Lung (tissue), 12 donors: Measurements from ENCODE around the gene AFF1. TPM values are rescaled to one million over a fixed set of nuclear protein-coding genes. Genes with fewer than 3 reads are reported as not detected.
A peak's percentile ranks its signal among the peaks of the same experiment; 100 is the strongest.

ENCODE experiments used
- ATAC-seq: fragments of 200-7000 bp; cut with Tn5 transposase; one replicate; pipeline ENCODE4 v1.9.1; 2020; ENCODE audit warnings: moderate number of reproducible peaks; ENCODE audit not compliant: insufficient read depth, low FRiP score
- DNase-seq, 3 donors: peaks; one replicate each; pipeline ENCODE4 v3.0.0-alpha.2; 2013 to 2017
- H3K27ac ChIP-seq, 2 donors: one replicate each; pipeline ENCODE4 v1.5.1; 2013; ENCODE audit warnings: mild to moderate bottlenecking in 2 of 2, moderate library complexity in 2 of 2, control low read depth in 1 of 2, inconsistent platforms in 1 of 2, low read depth in 1 of 2, low read length in 1 of 2
- H3K27me3 ChIP-seq, 3 donors: one replicate each; pipeline ENCODE4 v1.5.1; 2013; ENCODE audit warnings: low read length in 2 of 3; ENCODE audit not compliant: control insufficient read depth in 3 of 3, insufficient read depth in 3 of 3
- H3K36me3 ChIP-seq, 4 donors: one replicate each; pipeline ENCODE4 v1.5.1; 2013; ENCODE audit warnings: low read length in 4 of 4, mild to moderate bottlenecking in 1 of 4, moderate library complexity in 1 of 4; ENCODE audit not compliant: control insufficient read depth in 4 of 4, insufficient read depth in 4 of 4
- H3K4me1 ChIP-seq, 5 donors: one replicate each; pipeline ENCODE4 v1.5.1; 2013; ENCODE audit warnings: low read length in 5 of 5, mild to moderate bottlenecking in 2 of 5, moderate library complexity in 1 of 5; ENCODE audit not compliant: control insufficient read depth in 5 of 5, insufficient read depth in 5 of 5
- H3K4me3 ChIP-seq: one replicate; pipeline ENCODE4 v1.5.1; 2013; ENCODE audit warnings: mild to moderate bottlenecking, control low read depth, moderate library complexity
- H3K9ac ChIP-seq, 2 donors: one replicate each; pipeline ENCODE4 v1.5.1; 2013; ENCODE audit warnings: low read length in 2 of 2, control low read depth in 1 of 2; ENCODE audit not compliant: insufficient read depth in 1 of 2
- H3K9me3 ChIP-seq, 4 donors: one replicate each; pipeline ENCODE4 v1.5.1; 2013; ENCODE audit warnings: low read length in 3 of 4, mild to moderate bottlenecking in 1 of 4, moderate library complexity in 1 of 4; ENCODE audit not compliant: control insufficient read depth in 4 of 4, insufficient read depth in 3 of 4
- WGBS, 2 donors: extraction: QIAGEN DNeasy Blood & Tissue Kit; methylation state at CpG; one replicate each; pipeline ENCODE4 v1.1.7; 2013; 5-methylcytosine and 5-hydroxymethylcytosine counted together
- polyA plus RNA-seq, 2 donors: library from polyadenylated mRNA; stranded (reverse); fragments of 200-250 nt; gene quantifications; one replicate each; pipeline ENCODE4 v1.2.1, GENCODE V29; 2013
- total RNA-seq, 2 donors: library from RNA; depleted of rRNA in 1 of 2; stranded (reverse); fragments of >200 nt in 1 of 2; gene quantifications; one replicate each; pipeline ENCODE4 v1.2.1, GENCODE V29; 2014 to 2021
- TF ChIP-seq, protein P1 (sequence below): IDR thresholded peaks from 2 replicates; pipeline ENCODE4 v1.5.1; 2012; ENCODE audit warnings: mild to moderate bottlenecking; ENCODE audit errors: control extremely low read depth, extremely low read depth
- donor health status: control.
- donor health status: control.
- donor health status: Bipolar disorder and iron deficiency.
- donor health status: healthy.
- donor health status: DM: yes; HTN: yes; CAD: no.

The AFF1 gene
- total and polyA plus RNA-seq, 4 donors: 9.5 to 79.0 (median 35.8) TPM

DNA sequence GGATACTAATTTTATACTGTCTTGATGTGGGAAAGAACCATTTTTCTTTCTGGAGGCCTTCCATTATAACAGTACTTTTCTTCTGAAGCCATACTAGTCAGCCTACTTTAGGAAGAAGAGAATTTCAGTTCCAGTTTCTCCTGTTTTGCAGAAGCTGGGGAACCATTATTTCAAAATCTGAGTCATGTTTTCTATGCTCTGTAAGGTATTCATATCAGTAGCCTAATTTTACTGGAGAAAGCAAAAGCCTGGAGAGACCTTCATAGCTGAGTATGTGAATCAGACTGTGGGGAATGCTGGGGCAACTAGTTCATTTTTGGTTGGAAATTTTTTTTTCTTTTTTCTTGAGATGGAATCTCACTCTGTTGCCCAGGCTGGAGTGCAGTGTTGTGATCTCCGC is 22.4 kb downstream of the AFF1 start:
- WGBS, 2 donors: 93 to 100% methylated on average over 1 of the region's 1 CpG
- TF ChIP-seq, protein P1, sequence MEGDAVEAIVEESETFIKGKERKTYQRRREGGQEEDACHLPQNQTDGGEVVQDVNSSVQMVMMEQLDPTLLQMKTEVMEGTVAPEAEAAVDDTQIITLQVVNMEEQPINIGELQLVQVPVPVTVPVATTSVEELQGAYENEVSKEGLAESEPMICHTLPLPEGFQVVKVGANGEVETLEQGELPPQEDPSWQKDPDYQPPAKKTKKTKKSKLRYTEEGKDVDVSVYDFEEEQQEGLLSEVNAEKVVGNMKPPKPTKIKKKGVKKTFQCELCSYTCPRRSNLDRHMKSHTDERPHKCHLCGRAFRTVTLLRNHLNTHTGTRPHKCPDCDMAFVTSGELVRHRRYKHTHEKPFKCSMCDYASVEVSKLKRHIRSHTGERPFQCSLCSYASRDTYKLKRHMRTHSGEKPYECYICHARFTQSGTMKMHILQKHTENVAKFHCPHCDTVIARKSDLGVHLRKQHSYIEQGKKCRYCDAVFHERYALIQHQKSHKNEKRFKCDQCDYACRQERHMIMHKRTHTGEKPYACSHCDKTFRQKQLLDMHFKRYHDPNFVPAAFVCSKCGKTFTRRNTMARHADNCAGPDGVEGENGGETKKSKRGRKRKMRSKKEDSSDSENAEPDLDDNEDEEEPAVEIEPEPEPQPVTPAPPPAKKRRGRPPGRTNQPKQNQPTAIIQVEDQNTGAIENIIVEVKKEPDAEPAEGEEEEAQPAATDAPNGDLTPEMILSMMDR: no peak
- Histone ChIP-seq H3K27me3 (no peaks in the 10 kb centered on the region), H3K4me1 (peaks cover 4 to 24% (median 12%) of the 10 kb centered on the region in 5 donors), H3K9me3 (no peaks in the 10 kb centered on the region), H3K36me3 (no peaks in the 10 kb centered on the region), H3K27ac (no peak overlapping the region), H3K4me3 (no peak overlapping the region), H3K9ac (no peak overlapping the region)
- peak; percentile 23 for ATAC-seq
- no peak for DNase-seq

DNA sequence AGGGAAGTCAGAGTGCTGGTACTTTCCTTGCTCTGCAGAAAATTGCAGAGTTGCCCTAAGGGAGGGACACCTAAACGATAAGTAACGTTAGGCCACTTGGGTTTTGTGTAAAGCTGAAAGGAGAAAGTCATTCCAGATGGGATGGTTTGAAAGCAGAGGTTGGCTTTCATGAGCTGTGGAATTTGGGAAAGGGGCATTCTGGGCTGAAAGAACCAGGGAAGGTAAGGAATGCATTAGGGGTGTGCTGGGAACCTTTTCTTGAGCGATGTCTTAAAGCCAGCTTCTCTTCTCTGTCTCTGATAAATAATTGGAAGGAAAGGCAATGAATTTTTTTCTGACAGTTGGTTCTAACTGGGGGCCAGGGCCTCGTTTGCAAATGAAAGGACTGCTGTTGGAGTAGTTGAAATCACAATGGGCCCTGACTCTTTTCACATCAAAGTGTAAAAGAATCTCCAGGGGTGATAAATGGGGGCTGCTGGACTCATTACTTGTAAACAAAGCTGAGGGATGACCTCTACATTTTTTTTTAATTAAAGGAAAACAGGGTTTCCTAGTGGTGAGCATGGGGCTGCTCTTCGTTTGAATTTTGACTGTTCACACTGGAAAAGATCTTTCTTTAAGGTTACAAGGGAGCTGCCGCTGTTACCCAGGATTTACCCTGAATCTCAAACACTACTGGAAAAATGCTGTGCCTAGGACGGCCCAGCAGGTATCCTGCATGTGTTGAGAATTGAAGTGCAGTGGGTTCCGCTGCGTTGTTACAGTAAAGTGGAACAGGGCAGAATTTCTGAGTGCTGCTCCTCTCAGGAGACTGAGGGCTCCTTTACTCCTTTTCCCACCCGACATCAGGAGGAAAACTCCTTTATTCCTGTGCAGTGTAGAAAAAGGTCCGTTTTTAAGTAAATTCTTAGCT is 25.0 kb downstream of the AFF1 start:
- Histone ChIP-seq H3K4me3 (no peak overlapping the region), H3K9ac (no peak overlapping the region), H3K9me3 (no peaks in the 10 kb centered on the region), H3K36me3 (no peaks in the 10 kb centered on the region), H3K27me3 (no peaks in the 10 kb centered on the region), H3K4me1 (peaks cover 7 to 24% (median 12%) of the 10 kb centered on the region in 5 donors), H3K27ac (no peak overlapping the region)
- ATAC-seq: no peak
- no peak for DNase-seq
- WGBS, 2 donors: 63 to 65% methylated on average over 11 of the region's 11 CpGs
- TF ChIP-seq, protein P1: no peak

DNA sequence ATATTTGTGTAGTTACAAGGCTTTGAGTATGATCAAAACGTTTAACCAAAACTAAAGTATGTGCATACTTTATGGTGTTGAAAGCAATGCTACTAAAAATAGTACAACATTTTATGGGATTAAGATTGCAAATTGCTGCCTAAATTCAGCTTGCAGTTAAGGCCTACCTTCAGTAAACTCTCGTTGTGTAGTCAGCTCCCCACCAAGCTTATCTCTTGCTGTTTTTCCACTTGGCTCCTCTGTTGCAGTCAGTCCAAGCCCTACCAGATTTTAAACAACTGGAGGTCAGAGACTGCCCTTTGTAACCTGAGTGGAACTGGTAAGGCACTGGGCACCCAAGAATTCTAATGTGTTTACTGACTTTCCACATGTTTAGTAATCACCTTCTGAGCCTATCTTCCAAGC is 25.7 kb downstream of the AFF1 start:
- 23 to 25% methylated on average over 2 of the region's 2 CpGs for WGBS, 2 donors

More for the DNA sequence above, 25.7 kb downstream of the AFF1 start:
- no peaks in the 10 kb centered on the region for H3K9me3 ChIP-seq
- DNase-seq (peak in 1 of 3 donors; percentile 35), ATAC-seq (no peak)
- H3K36me3 ChIP-seq: no peaks in the 10 kb centered on the region
- TF ChIP-seq, protein P1: no peak
- H3K9ac ChIP-seq: no peak overlapping the region
- no peaks in the 10 kb centered on the region for H3K27me3 ChIP-seq
- peaks cover 7 to 26% (median 12%) of the 10 kb centered on the region in 5 donors for H3K4me1 ChIP-seq
- peak overlapping the region in 1 of 2 donors; percentile 56 for H3K27ac ChIP-seq
- no peak overlapping the region for H3K4me3 ChIP-seq
